Neural cell (in vitro differentiated cells): Measurements from ENCODE around the gene DNAJB6. TPM values are rescaled to one million over a fixed set of nuclear protein-coding genes. Genes with fewer than 3 reads are reported as not detected.

Experiments
- H2AFZ ChIP-seq: fragments of 200-600, 300-800 bp; sonication (generic), shearing (Covaris generic); 2 replicates; pipeline ENCODE4 v1.6.0; 2014; ENCODE audit warnings: low read depth, mild to moderate bottlenecking, antibody characterized with exemption, low read length, moderate library complexity
- H3F3A ChIP-seq: fragments of 200-600 bp; shearing (Covaris generic); 2 replicates; pipeline ENCODE4 v1.6.1; 2016; ENCODE audit warnings: mild to moderate bottlenecking, moderate library complexity, mixed read lengths, antibody characterized with exemption, low read length; ENCODE audit not compliant: insufficient read depth, poor library complexity, severe bottlenecking
- H3K27ac ChIP-seq: fragments of 200-600, 300-800 bp; sonication (generic), shearing (Covaris generic); 2 replicates; pipeline ENCODE4 v1.5.1; 2014; ENCODE audit warnings: mild to moderate bottlenecking, low read length, moderate library complexity
- H3K27me3 ChIP-seq: fragments of 300-800, 200-600 bp; sonication (generic), shearing (Covaris generic); 2 replicates; pipeline ENCODE4 v1.6.0; 2014; ENCODE audit warnings: mild to moderate bottlenecking, low read depth, low read length, moderate library complexity; ENCODE audit not compliant: insufficient read depth
- H3K36me3 ChIP-seq: fragments of 300-800, 200-600 bp; sonication (generic), shearing (Covaris generic); 2 replicates; pipeline ENCODE4 v1.5.1; 2014; ENCODE audit warnings: mild to moderate bottlenecking, antibody characterized with exemption, low read length, moderate library complexity; ENCODE audit not compliant: insufficient read depth
- H3K4me2 ChIP-seq: fragments of 300-800, 200-600 bp; sonication (generic), shearing (Covaris generic); 2 replicates; pipeline ENCODE4 v1.6.0; 2014; ENCODE audit warnings: mild to moderate bottlenecking, low read length
- H3K4me3 ChIP-seq: fragments of 300-800, 200-600 bp; sonication (generic), shearing (Covaris generic); 2 replicates; pipeline ENCODE4 v1.5.1; 2014; ENCODE audit warnings: mild to moderate bottlenecking, low read length, moderate library complexity
- H3K79me2 ChIP-seq: fragments of 200-600 bp; shearing (Covaris generic); replicated peaks from 2 replicates; pipeline ENCODE4 v1.6.0; 2014; ENCODE audit warnings: mild to moderate bottlenecking, low read length, moderate library complexity; ENCODE audit not compliant: insufficient read depth
- H3K9ac ChIP-seq: fragments of 300-800, 200-600 bp; sonication (generic), shearing (Covaris generic); 2 replicates; pipeline ENCODE4 v1.6.1; 2016; ENCODE audit warnings: mild to moderate bottlenecking, low read length, mixed read lengths
- H3K9me2 ChIP-seq: fragments of 200-600 bp; shearing (Covaris generic); 2 replicates; pipeline ENCODE4 v1.6.1; 2016; ENCODE audit warnings: mild to moderate bottlenecking, low read length, mixed read lengths; ENCODE audit not compliant: insufficient read depth
- H3K9me3 ChIP-seq: fragments of 200-600, 300-800 bp; sonication (generic), shearing (Covaris generic); 2 replicates; pipeline ENCODE4 v1.6.1; 2016; ENCODE audit warnings: mild to moderate bottlenecking, mixed run types, low read length, moderate library complexity, mixed read lengths
- H4K20me1 ChIP-seq: fragments of 200-600 bp; shearing (Covaris generic); 2 replicates; pipeline ENCODE4 v1.6.1; 2016; ENCODE audit warnings: mild to moderate bottlenecking, mixed run types; ENCODE audit not compliant: insufficient read depth
- EP300 ChIP-seq: fragments of 450-650 bp; conservative IDR thresholded peaks from 2 replicates; pipeline ENCODE4 v1.6.1; 2014; ENCODE audit warnings: antibody characterized with exemption, mild to moderate bottlenecking, moderate library complexity; ENCODE audit not compliant: poor library complexity, severe bottlenecking
- EZH2 ChIP-seq: fragments of 200-600, 300-800 bp; shearing (Covaris generic), sonication (generic); IDR thresholded peaks from 2 replicates; pipeline ENCODE4 v1.6.1; 2014; ENCODE audit warnings: antibody characterized with exemption, low read length, borderline replicate concordance, mild to moderate bottlenecking; ENCODE audit not compliant: insufficient read depth, poor library complexity, severe bottlenecking
- MXI1 ChIP-seq: fragments of 450-650 bp; conservative IDR thresholded peaks from 2 replicates; pipeline ENCODE4 v1.6.1; 2014; ENCODE audit warnings: antibody characterized with exemption, mild to moderate bottlenecking; ENCODE audit not compliant: poor library complexity, severe bottlenecking
- POLR2AphosphoS5 ChIP-seq: IDR thresholded peaks from 2 replicates; pipeline ENCODE4 v1.6.1; 2012
- RAD21 ChIP-seq: fragments of 450-650 bp; conservative IDR thresholded peaks from 2 replicates; pipeline ENCODE4 v1.6.1; 2014; ENCODE audit warnings: antibody characterized with exemption, mild to moderate bottlenecking, moderate library complexity
- SMC3 ChIP-seq: fragments of 450-650 bp; conservative IDR thresholded peaks from 2 replicates; pipeline ENCODE4 v1.6.1; 2014; ENCODE audit warnings: antibody characterized with exemption, mild to moderate bottlenecking, moderate library complexity; ENCODE audit not compliant: poor library complexity
- TAF1 ChIP-seq: IDR thresholded peaks from 2 replicates; pipeline ENCODE4 v1.6.1; 2012; ENCODE audit warnings: low read depth
- polyA plus RNA-seq: library from polyadenylated mRNA; depleted of rRNA; stranded (reverse); fragments of >200 nt; gene quantifications from 2 replicates; pipeline ENCODE4 v1.2.3, GENCODE V29; 2014
- TF ChIP-seq, protein P1 (sequence below): fragments of 450-650 bp; IDR thresholded peaks from 2 replicates; pipeline ENCODE4 v1.5.1; 2014; ENCODE audit warnings: antibody characterized with exemption, mild to moderate bottlenecking, moderate library complexity; ENCODE audit not compliant: poor library complexity, severe bottlenecking
- TF ChIP-seq, protein P2 (sequence below): IDR thresholded peaks from 2 replicates; pipeline ENCODE4 v1.6.1; 2012; ENCODE audit warnings: borderline replicate concordance

DNAJB6 gene
- polyA plus RNA-seq, 1 donor from 2014 or later, result 427 TPM

DNA sequence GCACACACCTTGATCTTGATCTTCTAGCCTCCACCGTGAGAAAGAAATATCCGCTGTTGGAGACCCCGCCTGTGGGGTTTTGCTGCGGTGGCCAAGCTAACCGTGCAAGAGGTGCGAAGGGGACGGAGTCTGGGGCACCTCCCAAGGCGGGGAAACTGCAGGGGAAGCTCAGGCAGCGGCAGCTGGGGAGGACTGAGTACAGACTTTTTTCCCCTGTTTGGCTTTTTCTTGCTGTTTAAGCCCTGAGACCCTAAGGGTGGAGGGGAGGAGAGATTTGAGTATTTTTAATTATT is 108.0 kb downstream of the DNAJB6 start:
- Histone ChIP-seq H3K4me3 (no peak overlapping the region), H3K9ac (no peak overlapping the region), H3K27me3 (no peaks in the 10 kb centered on the region), H3F3A (no peaks in the 10 kb centered on the region), H3K27ac (no peak overlapping the region), H3K4me2 (no peak overlapping the region), H2AFZ (no peak overlapping the region), H4K20me1 (no peaks in the 10 kb centered on the region), H3K9me2 (no peaks in the 10 kb centered on the region), H3K79me2 (no peaks in the 10 kb centered on the region), H3K9me3 (peaks cover 4% of the 10 kb centered on the region), H3K36me3 (no peaks in the 10 kb centered on the region)
- no peak for TF ChIP-seq MXI1
- no peak for TF ChIP-seq EP300
- no peak for TF ChIP-seq POLR2AphosphoS5
- TF ChIP-seq, protein P1, sequence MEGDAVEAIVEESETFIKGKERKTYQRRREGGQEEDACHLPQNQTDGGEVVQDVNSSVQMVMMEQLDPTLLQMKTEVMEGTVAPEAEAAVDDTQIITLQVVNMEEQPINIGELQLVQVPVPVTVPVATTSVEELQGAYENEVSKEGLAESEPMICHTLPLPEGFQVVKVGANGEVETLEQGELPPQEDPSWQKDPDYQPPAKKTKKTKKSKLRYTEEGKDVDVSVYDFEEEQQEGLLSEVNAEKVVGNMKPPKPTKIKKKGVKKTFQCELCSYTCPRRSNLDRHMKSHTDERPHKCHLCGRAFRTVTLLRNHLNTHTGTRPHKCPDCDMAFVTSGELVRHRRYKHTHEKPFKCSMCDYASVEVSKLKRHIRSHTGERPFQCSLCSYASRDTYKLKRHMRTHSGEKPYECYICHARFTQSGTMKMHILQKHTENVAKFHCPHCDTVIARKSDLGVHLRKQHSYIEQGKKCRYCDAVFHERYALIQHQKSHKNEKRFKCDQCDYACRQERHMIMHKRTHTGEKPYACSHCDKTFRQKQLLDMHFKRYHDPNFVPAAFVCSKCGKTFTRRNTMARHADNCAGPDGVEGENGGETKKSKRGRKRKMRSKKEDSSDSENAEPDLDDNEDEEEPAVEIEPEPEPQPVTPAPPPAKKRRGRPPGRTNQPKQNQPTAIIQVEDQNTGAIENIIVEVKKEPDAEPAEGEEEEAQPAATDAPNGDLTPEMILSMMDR, result no peak
- TF ChIP-seq, protein P2, sequence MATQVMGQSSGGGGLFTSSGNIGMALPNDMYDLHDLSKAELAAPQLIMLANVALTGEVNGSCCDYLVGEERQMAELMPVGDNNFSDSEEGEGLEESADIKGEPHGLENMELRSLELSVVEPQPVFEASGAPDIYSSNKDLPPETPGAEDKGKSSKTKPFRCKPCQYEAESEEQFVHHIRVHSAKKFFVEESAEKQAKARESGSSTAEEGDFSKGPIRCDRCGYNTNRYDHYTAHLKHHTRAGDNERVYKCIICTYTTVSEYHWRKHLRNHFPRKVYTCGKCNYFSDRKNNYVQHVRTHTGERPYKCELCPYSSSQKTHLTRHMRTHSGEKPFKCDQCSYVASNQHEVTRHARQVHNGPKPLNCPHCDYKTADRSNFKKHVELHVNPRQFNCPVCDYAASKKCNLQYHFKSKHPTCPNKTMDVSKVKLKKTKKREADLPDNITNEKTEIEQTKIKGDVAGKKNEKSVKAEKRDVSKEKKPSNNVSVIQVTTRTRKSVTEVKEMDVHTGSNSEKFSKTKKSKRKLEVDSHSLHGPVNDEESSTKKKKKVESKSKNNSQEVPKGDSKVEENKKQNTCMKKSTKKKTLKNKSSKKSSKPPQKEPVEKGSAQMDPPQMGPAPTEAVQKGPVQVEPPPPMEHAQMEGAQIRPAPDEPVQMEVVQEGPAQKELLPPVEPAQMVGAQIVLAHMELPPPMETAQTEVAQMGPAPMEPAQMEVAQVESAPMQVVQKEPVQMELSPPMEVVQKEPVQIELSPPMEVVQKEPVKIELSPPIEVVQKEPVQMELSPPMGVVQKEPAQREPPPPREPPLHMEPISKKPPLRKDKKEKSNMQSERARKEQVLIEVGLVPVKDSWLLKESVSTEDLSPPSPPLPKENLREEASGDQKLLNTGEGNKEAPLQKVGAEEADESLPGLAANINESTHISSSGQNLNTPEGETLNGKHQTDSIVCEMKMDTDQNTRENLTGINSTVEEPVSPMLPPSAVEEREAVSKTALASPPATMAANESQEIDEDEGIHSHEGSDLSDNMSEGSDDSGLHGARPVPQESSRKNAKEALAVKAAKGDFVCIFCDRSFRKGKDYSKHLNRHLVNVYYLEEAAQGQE, result no peak
- TF ChIP-seq EZH2, result no peak
- TF ChIP-seq SMC3, result no peak
- no peak for TF ChIP-seq RAD21
- no peak for TF ChIP-seq TAF1

DNA sequence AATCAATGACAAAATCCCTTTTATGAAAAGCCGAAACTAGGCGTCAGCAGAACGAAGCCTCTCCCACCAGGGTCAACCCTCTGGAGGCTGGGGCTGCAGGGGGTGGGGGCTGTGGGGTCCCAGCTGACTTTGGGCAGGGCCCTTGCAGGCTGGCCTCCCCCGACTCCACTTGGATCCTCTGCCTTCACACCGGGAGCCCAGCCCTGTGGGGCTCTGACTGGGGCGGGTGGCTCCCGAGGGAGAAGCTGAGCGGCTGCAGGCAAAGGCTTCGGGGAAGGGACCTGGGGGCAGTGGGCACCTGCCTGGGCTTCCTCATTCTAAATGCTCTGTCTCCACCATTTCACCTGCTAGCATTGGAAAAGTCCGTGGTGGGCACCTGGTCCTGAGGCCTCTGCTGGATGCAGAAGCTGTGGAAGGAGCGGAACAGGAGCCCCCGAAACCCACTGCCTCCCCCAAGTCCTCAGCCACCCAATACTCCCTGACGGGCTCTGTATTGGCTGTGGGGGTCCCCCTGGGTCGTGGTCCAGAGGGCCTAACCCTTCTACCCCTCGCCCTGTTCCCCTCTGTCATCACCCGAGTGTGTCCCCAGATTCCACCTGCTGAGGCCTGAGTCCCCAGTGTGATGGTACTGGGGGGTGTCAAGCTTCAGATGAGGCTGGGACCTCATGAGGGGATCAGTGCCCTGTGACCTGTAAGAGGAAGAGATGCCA is 108.6 kb downstream of the DNAJB6 start:
- no peaks in the 10 kb centered on the region for H3K79me2 ChIP-seq
- no peaks in the 10 kb centered on the region for H3K9me2 ChIP-seq
- no peak overlapping the region for H3K4me2 ChIP-seq
- peaks cover 4% of the 10 kb centered on the region for H3K9me3 ChIP-seq
- no peaks in the 10 kb centered on the region for H4K20me1 ChIP-seq
- H3K27ac ChIP-seq, result no peak overlapping the region
- no peak overlapping the region for H3K9ac ChIP-seq
- H3K36me3 ChIP-seq, result no peaks in the 10 kb centered on the region
- H2AFZ ChIP-seq, result no peak overlapping the region
- H3F3A ChIP-seq, result no peaks in the 10 kb centered on the region
- TF ChIP-seq SMC3 (no peak), EZH2 (no peak), POLR2AphosphoS5 (no peak), MXI1 (no peak), RAD21 (no peak), TAF1 (no peak), EP300 (no peak)
- TF ChIP-seq, protein P2, result no peak
- TF ChIP-seq, protein P1, result no peak
- no peaks in the 10 kb centered on the region for H3K27me3 ChIP-seq
- H3K4me3 ChIP-seq, result no peak overlapping the region
